ENCODE data around the gene IGSF8.
"Not testable (repeated sequence)": the region's sequence is repeated elsewhere in the genome, so short reads cannot be mapped to it uniquely, and the experiment has no call there.

IGSF8 gene

DNA sequence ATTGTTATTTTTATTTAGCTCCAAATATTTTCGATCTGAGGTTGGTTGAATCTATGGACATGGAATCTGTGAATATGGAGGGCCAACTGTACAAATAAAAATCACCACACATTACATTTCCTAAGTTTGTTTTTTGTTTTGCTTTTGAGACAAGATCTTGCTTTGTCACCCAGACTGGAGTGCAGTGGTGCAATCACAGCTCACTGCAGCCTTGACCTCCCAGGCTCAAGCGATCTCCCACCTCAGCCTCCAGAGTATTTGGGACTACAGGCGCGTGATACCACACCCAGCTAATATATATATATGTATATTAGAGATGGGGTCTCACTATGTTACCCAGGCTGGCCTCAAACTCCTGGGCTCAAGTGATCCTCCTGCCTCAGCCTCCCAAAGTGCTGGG lies 27.9 kb upstream of the IGSF8 start:
- not testable (repeated sequence) for DNase-seq

DNA sequence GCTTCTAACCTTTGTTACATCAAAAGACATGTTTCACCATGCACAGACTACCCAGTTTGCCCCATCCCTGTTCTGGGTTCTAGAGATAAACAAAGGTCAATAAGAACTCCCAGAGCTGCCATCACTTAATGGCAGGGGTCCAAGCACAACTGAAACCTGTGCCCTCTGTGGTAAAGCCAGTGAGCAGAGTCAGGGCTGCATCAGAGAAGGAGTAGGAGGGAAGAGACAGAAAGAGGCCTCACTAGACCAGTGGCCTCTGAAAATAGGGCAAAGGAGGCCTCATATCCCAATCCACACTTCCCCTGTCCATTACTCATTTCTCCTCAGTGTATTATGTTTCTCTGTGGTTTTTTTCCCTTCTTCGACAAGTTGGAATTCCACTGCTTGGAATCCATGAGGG lies 27.3 kb upstream of the IGSF8 start:
- DNase-seq = no peak

DNA sequence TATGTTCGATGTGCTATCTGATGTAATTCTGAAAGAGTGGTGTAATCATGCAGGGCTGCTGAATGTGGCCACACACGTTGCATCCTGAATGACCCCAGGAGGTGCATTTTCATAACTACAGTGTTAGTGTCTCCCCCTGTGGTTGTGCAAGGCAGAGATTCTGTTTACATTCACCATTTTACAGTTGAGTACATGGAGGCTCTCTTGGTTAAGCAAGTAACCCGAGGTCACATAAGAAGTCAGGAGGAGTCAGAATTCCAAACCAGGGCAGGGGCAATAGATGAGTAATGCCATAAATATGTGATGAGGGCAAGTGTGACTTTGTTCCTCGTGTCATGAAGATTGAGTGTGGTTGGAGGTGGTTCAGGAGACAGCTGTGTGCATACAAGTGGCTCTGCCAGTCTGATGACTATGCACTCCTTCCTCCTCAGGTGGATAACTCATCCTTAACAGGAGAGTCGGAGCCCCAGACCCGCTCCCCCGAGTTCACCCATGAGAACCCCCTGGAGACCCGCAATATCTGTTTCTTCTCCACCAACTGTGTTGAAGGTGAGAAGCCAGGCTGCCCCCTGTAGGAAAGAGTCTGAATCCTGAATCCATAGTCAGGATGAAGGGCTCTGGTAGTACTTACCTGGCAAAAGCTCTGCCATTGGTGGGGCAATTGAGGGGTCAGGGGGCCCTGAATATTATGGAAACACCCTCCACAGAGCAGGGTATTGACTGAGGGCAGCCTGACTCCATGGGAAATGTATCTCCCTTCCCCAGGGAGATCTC lies 26.5 kb upstream of the IGSF8 start:
- DNase-seq = no peak

DNA sequence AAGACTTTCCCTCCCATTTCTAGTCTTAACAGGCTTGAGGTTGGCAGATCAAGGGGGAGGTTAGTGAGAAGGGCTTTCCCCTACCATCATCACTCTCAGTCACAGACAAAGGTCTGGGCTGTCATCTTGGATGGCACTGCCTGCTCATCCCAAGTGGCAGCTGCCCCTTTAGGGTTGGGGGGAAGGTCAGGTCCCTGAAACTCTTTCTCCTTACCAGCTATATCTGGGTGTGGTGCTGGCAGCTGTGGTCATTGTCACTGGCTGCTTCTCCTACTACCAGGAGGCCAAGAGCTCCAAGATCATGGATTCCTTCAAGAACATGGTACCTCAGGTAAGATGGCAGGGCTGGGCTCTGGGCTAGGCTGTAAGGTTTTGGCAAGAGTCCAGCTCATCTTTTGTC lies 25.3 kb upstream of the IGSF8 start:
- DNase-seq = no peak

DNA sequence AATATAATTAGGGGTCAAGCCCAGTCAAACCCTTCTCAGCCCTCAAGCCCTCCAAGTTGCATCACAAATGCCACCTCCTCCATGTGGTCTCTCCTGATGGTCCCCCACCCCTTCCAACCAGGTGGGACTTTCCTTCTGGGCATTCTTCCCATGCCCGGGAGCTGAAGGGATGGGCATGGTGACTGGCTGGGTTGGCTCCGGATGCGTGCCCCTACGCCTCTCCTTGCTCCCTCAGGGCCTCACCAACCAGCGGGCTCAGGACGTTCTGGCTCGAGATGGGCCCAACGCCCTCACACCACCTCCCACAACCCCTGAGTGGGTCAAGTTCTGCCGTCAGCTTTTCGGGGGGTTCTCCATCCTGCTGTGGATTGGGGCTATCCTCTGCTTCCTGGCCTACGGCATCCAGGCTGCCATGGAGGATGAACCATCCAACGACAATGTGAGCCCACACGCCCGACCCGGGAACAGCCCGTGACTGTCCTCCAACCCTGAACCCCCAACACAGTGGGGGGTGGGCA lies 24.6 kb upstream of the IGSF8 start:
- DNase-seq = no peak

DNA sequence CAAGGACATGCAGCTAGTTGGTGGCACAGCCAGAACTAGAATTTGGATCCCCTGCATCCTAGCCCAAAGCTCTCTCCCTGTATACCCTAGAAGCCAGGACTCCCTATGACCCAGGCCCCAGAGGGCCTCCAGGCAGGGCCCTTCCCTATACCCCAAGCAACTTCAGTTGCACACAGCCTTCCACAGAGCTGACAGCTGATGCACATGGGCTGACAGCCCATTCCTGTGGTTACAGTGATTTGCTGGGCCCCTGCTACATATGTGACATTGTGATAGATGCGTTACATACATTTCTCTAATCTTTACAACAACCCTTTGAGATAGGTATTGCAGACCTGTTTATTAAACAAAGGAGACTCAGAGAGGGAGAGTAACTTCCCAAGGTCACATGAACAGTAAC lies 23.0 kb upstream of the IGSF8 start:
- DNase-seq = no peak

DNA sequence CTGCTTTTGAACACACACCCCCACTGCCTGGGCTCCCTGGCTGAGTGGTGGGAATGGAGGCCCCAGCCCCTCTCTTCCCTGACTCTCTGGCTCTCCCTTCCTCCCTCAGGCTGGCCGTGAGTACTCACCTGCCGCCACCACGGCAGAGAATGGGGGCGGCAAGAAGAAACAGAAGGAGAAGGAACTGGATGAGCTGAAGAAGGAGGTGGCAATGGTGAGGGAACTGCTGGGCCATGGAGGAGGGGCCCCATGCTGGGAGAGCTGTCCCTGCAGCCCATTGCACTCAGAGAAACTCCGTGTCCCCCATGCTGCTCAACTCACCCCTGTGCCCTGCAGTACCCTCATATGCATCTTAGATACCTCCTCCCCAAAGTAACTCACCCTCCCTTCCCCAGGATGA lies 22.4 kb upstream of the IGSF8 start:
- DNase-seq = no peak

DNA sequence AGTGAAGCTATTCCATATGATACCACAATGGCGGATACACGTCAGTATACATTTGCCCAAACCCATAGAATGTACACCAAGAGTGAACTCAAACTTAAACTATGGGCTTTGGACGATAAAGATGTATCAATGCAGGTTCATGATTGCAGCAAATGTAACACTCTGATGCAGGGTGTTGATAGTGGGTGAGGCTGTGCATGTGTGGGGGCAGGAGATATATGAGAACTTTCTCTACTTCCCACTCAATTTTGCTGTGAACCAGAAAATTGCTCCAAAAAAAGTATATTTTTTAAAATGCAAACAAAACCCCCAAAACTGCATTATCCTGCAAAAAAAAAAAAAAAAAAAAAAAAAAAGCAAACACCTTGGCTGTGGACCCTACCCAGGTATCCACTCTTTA lies 20.5 kb upstream of the IGSF8 start:
- DNase-seq = no peak

DNA sequence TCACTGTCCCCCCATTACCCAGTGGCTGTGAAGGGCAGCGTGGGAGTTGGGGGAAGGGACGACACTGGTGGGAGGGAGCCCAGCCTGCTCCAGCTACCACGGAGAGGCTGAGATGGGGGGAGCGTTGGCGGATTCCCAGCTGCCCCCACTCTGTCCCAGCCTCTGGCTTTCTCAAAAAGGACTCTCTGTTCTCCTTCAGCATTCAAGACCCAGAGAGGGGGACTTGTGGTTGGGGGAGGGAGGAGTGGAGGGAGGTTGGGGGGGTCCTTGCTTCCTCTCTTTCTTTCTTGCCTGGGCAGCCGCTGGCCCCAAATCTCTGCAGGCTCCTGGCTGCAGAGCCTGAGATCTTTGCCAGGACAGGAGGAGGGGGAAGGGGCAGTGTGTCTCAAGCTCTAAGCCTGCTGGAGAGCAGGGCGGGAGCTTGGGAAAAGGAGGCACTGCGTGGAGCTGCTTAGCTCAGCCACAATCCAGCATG lies 19.3 kb upstream of the IGSF8 start:
- DNase-seq = no peak

DNA sequence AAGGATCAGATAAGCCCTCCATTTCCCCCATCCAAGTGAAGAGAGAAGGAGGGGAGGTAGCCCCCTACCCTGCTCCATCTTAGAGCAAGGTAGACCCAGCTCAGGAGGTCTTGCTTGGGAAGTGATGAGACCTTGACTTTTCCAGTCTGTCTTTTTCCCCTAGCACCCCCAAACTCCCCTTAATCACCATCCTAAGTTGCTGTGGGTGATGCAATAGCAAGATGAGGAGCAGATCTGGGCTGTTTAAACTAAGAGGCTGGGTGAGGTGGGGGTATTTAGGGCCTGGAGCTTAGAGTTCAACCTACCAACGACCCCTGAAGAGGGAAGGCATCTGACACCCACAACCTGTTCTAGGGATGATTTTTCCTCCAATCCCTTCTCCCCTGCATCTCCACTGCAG lies 18.9 kb upstream of the IGSF8 start:
- DNase-seq = no peak

DNA sequence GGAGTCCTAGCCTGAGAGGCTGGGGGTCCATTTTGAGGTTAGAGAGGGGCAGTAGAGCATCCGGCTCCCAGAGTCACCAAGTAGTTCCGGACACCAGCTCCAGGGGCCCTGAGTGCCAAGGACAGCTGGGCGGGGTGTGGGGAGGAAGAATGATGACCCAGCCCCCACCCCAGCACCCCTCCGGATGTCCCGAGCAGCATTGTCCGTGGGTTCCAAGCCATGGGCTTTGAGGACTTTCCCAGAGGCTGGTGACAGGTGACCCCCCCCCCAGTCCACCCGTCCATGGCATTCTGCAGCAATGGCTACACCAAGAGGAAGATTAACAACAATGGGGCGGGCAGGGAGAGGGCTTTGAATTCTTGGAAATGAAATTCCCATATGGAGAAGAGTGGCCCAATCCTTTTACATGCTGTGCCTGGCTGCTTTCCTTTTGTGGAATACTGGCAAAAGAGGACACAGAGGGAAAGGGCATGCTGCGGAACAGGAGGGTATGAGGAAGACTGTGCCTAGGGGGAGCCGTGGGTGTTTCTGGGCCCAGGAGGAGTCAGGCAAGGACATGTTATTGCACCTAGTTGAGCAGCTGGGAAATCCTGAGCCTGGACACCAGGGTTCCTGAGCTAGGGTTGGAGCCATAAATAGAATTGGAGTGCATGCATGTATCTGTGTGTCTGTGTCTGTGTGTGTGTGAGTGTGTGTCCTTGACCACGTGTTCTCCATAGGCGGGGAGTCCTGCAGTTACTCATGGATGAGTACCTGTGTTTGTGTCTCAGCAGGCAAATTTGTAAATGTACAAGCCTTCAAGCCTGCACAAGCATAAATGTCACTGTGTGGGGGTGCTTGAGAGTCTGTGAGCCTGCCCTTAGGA lies 18.1 kb upstream of the IGSF8 start:
- DNase-seq = no peak

DNA sequence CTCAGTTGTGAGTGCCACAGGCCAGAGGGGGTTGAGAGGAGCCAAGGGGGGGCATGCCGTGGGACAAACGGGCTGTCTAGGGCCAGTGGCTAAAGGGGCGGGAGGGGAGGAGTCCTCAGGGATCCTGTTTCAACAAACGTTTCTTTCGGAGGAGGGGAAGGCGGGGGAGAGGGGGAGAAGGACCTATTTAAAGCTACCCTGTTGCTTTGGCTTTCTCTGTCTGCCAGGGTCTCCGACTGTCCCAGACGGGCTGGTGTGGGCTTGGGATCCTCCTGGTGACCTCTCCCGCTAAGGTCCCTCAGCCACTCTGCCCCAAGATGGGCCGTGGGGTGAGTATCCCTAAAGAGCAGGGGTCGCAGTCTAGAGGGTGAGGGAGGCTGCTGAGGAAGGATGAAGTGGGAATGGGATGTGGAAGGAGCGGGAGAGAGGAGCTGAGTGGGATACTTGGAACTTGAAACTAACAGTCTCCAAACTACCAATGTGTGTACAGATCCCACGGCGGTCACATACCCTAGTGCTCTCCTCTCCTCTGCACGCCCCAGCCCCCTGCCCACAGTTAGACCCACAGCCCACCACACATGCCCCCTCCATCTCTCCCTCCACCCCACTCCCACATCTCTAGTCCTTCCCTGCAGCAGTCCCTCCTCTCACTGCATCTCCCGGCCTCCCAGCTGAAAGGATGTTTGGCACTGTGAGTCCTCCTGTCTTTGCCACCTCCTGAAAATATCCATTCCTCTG lies 17.3 kb upstream of the IGSF8 start, which contains the start of gene ATP1A2:
TSS of gene ATP1A2 (plus strand) at position 215 of the 738 bp plus-strand sequence. CDS start at position 318, 103 bp downstream.
- no peak for DNase-seq

DNA sequence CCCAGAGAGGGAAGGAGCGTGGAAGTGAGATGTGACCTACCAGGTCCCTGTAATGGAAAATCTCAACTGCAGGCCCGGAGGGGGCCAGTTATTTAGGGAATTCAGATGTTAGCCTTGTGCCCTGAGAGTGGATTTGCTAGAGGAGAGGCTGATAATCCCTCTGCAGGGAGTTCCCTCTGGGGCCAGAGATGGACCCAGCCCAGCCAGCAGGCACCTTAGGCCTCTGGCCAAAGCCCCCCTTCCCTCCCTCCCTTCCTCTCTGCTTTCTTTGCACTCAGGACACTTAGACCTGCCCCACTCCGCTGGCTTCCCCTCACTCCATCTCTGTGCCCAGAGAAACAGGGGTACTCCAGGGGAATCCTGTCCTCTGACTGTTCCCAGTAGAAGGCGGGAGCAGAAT lies 15.7 kb upstream of the IGSF8 start:
- DNase-seq = no peak

DNA sequence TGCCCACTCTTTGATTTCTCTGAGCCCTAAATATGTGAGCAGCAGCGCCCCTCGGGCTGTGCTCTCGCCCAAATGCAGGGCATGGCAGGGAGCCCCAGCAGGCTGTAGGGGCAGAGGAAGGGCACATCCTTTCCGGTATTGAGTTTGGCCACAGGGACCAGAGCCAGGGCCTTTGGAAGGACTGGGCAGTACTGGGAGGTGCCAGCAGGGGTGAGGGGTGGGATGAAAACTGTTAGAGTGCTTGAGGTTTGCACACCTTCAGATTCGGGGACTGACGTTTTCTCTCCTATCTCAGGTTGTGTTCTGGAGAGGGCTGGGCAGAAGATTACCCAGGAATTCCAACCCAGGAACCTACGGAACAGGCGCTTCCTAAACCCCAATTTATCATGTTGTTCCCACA lies 15.0 kb upstream of the IGSF8 start:
- DNase-seq = no peak

DNA sequence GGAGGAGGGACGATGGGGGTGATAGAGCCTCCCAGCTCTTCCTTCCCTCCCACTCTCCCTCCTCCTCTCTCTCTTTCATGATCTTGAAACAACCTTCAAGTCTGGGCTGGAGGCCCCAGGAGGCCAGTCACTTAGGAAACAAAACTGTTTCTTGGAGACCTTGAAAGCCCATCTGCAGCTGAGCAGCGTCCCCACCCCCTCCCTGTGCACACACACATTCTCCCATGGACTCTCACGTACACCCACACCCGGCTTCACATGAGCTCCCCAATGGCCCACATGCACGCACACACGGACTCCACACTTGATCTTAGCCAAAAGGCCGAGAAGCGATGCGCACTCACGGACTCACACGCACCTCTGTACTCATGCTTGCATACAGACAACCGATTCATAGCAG lies 13.9 kb upstream of the IGSF8 start:
- DNase-seq = no peak

DNA sequence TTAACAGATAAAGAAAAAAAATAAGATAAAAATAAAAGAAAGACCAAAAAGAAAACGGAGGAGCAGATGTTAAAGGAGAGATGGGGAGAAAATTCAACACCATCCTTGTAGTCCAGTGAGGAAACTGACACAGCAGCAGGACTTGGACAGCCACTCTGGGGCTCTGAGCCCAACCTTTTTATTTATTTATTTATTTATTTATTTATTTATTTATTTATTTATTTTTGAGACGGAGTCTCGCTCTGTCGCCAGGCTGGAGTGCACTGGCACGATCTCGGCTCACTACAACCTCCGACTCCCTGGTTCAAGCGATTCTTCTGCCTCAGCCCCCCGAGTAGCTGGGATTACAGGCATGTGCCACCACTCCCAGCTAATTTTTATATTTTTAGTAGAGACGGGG lies 13.0 kb upstream of the IGSF8 start:
- not testable (repeated sequence) for DNase-seq

DNA sequence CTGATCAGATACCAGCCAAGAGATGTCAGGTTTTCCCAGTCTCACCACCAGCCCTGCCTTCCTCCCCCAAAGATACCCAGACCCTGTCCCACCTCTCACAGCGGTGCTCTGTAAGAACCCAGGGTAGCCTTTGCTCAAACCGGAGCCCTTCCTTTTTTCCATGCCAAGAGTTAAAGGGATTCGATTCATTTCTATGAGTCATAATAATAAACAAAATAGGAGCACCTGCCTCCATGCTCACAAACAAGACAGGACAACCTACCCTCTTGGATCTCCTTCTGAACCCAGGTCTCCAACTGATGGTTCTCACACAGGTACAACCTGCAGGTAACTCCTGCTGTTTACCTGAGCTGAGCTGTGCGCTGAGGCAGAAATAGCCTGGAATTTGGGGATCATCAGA lies 11.3 kb upstream of the IGSF8 start:
- no peak for DNase-seq

DNA sequence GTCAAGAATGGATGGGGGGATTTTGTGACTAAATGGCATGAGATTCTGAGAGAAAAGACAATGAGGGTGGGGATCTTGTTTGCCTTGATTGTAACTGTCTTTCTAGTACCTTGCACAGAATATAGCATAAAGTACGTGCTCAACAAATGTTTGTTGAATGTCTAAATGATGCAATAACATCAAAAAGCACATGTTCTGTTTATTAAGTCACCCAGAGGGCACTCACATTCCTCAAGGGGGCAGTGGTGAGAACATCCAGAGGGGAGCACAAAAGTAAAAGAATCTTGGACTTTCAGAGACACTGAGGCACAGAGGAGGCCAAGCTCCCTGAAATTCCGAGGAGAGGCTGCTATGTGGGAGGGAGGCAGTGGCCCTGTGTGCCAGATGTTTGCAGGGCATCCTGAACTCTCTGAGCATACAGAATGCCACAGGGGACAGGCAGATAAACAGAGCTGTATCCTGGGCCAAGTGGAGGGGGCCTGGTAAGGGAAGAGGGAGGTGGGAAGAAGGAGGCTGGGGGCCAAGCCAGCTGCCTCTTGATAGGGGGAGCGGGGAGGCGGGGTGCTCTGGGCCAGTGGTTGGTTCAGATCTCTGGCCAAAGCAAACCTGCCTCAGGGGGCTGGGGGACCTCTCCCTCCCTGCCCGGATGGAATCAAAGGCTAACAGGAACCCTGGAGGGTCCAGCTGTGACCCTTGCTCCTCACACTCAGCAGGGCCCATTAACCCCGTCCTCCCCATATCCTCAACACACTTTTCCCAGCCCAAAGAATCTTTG lies 10.7 kb upstream of the IGSF8 start:
- peak; percentile 54 for DNase-seq

DNA sequence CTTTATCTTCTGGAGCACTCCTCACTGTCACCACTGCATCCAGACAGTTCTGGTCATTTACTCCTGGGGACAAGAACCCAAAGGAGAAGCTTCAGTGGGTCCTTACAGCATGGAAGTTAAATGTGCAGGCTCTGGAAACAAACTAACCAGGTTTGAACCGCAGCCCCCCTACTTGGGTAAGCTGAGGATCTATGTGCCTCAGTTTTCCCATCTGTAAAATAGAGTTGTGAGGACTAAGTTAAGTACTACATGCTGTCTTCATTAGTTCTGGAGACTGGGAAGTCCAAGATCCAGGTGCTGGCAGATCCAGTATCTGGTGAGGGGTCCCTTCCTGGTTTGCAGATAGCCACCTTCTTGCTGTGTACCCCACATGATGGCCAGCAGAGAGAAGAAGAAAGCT lies 9.1 kb upstream of the IGSF8 start:
- no peak for DNase-seq

DNA sequence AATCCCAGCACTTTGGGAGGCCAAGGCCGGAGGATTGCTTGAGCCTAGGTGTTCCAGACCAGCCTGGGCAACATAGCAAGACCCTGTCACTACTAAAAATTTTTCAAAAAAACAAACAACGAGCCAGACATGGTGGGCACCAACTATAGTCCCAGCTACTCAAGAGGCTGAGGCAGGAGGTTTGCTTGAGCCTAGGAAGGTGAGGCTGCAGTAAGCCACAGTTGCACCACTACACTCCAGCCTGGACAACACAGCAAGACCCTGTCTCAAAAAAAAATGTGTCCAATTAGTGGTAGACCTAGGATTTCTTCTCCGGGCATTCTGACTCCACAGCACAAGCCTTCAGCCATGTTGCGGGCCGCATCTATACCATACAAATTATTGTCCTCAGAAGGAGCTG lies 6.7 kb upstream of the IGSF8 start:
- no peak for DNase-seq

DNA sequence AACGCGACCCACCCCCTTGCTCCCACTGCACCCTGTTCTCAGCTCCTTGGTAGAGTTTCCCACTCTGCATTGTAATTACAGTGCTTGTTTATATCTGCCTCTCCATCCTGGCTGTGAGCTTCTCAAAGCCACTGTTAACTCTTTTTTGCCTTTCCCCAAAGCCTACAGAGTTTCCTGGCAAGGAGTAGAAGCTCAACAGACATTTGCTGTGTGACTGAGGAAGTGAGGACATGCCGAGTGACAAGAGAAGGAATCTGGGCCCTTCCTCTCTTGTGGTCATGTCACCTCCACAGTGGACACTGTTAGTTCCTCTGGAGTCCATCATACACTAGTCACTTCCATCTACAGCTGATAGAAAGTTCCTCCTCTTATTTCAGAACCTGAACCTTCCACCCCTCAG lies 6.1 kb upstream of the IGSF8 start:
- no peak for DNase-seq

DNA sequence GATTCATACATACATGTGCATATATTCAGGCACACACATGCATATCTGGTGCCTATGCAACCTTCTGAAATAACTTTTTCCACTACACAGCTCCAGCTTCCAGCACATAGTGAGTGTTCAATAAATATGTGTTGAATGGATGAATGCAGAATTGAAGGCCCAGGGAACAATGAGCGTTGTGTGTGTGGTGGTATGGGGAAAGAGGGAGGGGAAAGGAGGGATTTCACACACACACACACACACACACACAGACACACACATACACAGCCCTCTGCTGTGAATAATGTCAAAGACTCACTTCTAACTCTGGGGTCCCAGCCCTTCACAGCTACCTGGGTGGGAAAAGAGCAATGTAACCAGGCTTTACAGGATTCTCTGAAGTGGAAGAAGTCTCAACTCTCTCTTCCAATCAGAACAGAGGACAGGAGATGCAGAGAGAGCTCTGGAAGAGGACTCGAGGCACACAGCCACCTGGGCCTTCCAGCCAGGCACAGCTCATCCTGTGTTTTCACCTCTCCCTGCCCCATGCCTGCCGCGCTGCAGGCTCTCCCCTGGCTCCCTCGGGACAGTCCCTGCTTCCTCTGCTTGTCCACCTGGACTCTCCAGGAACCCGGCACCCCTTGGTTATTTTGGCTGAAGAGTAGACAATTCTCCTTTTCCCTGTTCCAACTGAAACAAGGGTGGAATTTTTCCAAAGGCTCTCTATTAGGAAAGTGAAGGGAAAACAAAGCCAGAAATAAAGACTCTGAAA lies 5.4 kb upstream of the IGSF8 start:
- DNase-seq = no peak
